ENCODE data around the gene ST13.
"Not testable (repeated sequence)": the region's sequence is repeated elsewhere in the genome, so short reads cannot be mapped to it uniquely, and the experiment has no call there.

The ST13 gene

GRCh38 chr22:40838486-40838885, 18.0 kb downstream of the ST13 start:
- H3K27me3 ChIP-seq (replicated peaks; ENCODE audit: control insufficient read depth, insufficient read depth, low read length): no peaks in the 10 kb centered on the region
- no peak for DNase-seq (ENCODE audit: low read depth)
- no peaks in the 10 kb centered on the region for H3K4me1 ChIP-seq (ENCODE audit: control insufficient read depth, insufficient read depth, low read length)
- H3K9ac ChIP-seq (ENCODE audit: low read length): no peak overlapping the region
- H3K9me3 ChIP-seq (ENCODE audit: control insufficient read depth, low read length): no peaks in the 10 kb centered on the region
- H3K36me3 ChIP-seq (ENCODE audit: control insufficient read depth, insufficient read depth, low read length, severe bottlenecking): peaks cover 97% of the 10 kb centered on the region
- H3K4me3 ChIP-seq (ENCODE audit: low read length): no peak overlapping the region

GRCh38 chr22:40834619-40835018, 21.8 kb downstream of the ST13 start:
- Histone ChIP-seq H3K9ac (ENCODE audit: low read length) (no peak overlapping the region), H3K9me3 (ENCODE audit: control insufficient read depth, low read length) (no peaks in the 10 kb centered on the region), H3K27me3 (replicated peaks; ENCODE audit: control insufficient read depth, insufficient read depth, low read length) (no peaks in the 10 kb centered on the region), H3K4me1 (ENCODE audit: control insufficient read depth, insufficient read depth, low read length) (no peaks in the 10 kb centered on the region), H3K4me3 (ENCODE audit: low read length) (no peak overlapping the region), H3K36me3 (ENCODE audit: control insufficient read depth, insufficient read depth, low read length, severe bottlenecking) (peaks cover 97% of the 10 kb centered on the region)
- DNase-seq (ENCODE audit: low read depth): no peak

GRCh38 chr22:40829131-40829530, 27.3 kb downstream of the ST13 start:
- H3K27me3 ChIP-seq (replicated peaks; ENCODE audit: control insufficient read depth, insufficient read depth, low read length): no peaks in the 10 kb centered on the region
- peaks cover 93% of the 10 kb centered on the region for H3K36me3 ChIP-seq (ENCODE audit: control insufficient read depth, insufficient read depth, low read length, severe bottlenecking)
- no peak overlapping the region for H3K4me3 ChIP-seq (ENCODE audit: low read length)
- H3K9ac ChIP-seq (ENCODE audit: low read length): no peak overlapping the region
- no peak for DNase-seq (ENCODE audit: low read depth)
- H3K9me3 ChIP-seq (ENCODE audit: control insufficient read depth, low read length): no peaks in the 10 kb centered on the region
- H3K4me1 ChIP-seq (ENCODE audit: control insufficient read depth, insufficient read depth, low read length): peaks cover 9% of the 10 kb centered on the region

GRCh38 chr22:40826984-40827741, 29.3 kb downstream of the ST13 start:
- Histone ChIP-seq H3K36me3 (ENCODE audit: control insufficient read depth, insufficient read depth, low read length, severe bottlenecking) (peaks cover 92% of the 10 kb centered on the region), H3K9ac (ENCODE audit: low read length) (no peak overlapping the region), H3K4me3 (ENCODE audit: low read length) (no peak overlapping the region), H3K27me3 (replicated peaks; ENCODE audit: control insufficient read depth, insufficient read depth, low read length) (no peaks in the 10 kb centered on the region), H3K4me1 (ENCODE audit: control insufficient read depth, insufficient read depth, low read length) (peaks cover 9% of the 10 kb centered on the region), H3K9me3 (ENCODE audit: control insufficient read depth, low read length) (no peaks in the 10 kb centered on the region)
- DNase-seq (ENCODE audit: low read depth): no peak

GRCh38 chr22:40826292-40826691, 30.1 kb downstream of the ST13 start:
- not testable (repeated sequence) for H3K27me3 ChIP-seq (replicated peaks; ENCODE audit: control insufficient read depth, insufficient read depth, low read length); H3K4me1 ChIP-seq (ENCODE audit: control insufficient read depth, insufficient read depth, low read length); H3K9ac ChIP-seq (ENCODE audit: low read length); H3K9me3 ChIP-seq (ENCODE audit: control insufficient read depth, low read length); H3K4me3 ChIP-seq (ENCODE audit: low read length); DNase-seq (ENCODE audit: low read depth)
- H3K36me3 ChIP-seq (ENCODE audit: control insufficient read depth, insufficient read depth, low read length, severe bottlenecking): peaks cover 83% of the 10 kb centered on the region

GRCh38 chr22:40823426-40823825, 33.0 kb downstream of the ST13 start:
- peaks cover 19% of the 10 kb centered on the region for H3K4me1 ChIP-seq (ENCODE audit: control insufficient read depth, insufficient read depth, low read length)

GRCh38 chr22:40819599-40820140, 36.8 kb downstream of the ST13 start:
- peak; percentile 70 for DNase-seq (ENCODE audit: low read depth)
- Histone ChIP-seq H3K4me1 (ENCODE audit: control insufficient read depth, insufficient read depth, low read length) (peaks cover 22% of the 10 kb centered on the region), H3K27me3 (replicated peaks; ENCODE audit: control insufficient read depth, insufficient read depth, low read length) (no peaks in the 10 kb centered on the region), H3K36me3 (ENCODE audit: control insufficient read depth, insufficient read depth, low read length, severe bottlenecking) (peaks cover 31% of the 10 kb centered on the region), H3K9ac (ENCODE audit: low read length) (peak overlapping the region; percentile 71), H3K4me3 (ENCODE audit: low read length) (peak overlapping the region; percentile 99), H3K9me3 (ENCODE audit: control insufficient read depth, low read length) (no peaks in the 10 kb centered on the region)

More at GRCh38 chr22:40823426-40823825, 33.0 kb downstream of the ST13 start:
- Histone ChIP-seq H3K27me3 (replicated peaks; ENCODE audit: control insufficient read depth, insufficient read depth, low read length) (no peaks in the 10 kb centered on the region), H3K9ac (ENCODE audit: low read length) (no peak overlapping the region), H3K36me3 (ENCODE audit: control insufficient read depth, insufficient read depth, low read length, severe bottlenecking) (peaks cover 54% of the 10 kb centered on the region), H3K4me3 (ENCODE audit: low read length) (no peak overlapping the region), H3K9me3 (ENCODE audit: control insufficient read depth, low read length) (no peaks in the 10 kb centered on the region)
- no peak for DNase-seq (ENCODE audit: low read depth)

GRCh38 chr22:40818747-40819598, 37.5 kb downstream of the ST13 start, which contains the start of gene SLC25A17:
Gene SLC25A17, minus strand, starts transcription at chr22:40819346. Its CDS starts 98 bp downstream, at chr22:40819248.
- Histone ChIP-seq H3K27me3 (replicated peaks; ENCODE audit: control insufficient read depth, insufficient read depth, low read length) (no peaks in the 10 kb centered on the region), H3K9ac (ENCODE audit: low read length) (peak within 1 kb of the TSS; percentile 99), H3K36me3 (ENCODE audit: control insufficient read depth, insufficient read depth, low read length, severe bottlenecking) (peaks cover 24% of the 10 kb centered on the region), H3K4me3 (ENCODE audit: low read length) (peak within 1 kb of the TSS; percentile 99), H3K4me1 (ENCODE audit: control insufficient read depth, insufficient read depth, low read length) (peaks cover 22% of the 10 kb centered on the region), H3K9me3 (ENCODE audit: control insufficient read depth, low read length) (no peaks in the 10 kb centered on the region)
- peak; percentile 95 for DNase-seq (ENCODE audit: low read depth)

- DNase-seq (ENCODE audit: low read depth): no peak
- Histone ChIP-seq H3K4me1 (ENCODE audit: control insufficient read depth, insufficient read depth, low read length) (peaks cover 22% of the 10 kb centered on the region), H3K36me3 (ENCODE audit: control insufficient read depth, insufficient read depth, low read length, severe bottlenecking) (peaks cover 17% of the 10 kb centered on the region)
These were observed 38.2 kb downstream of the ST13 start for GRCh38 chr22:40818192-40818746.

GRCh38 chr22:40817737-40818136, 38.7 kb downstream of the ST13 start:
- peak overlapping the region; percentile 99 for H3K4me3 ChIP-seq (ENCODE audit: low read length)

More at GRCh38 chr22:40818192-40818746, 38.2 kb downstream of the ST13 start:
- Histone ChIP-seq H3K9ac (ENCODE audit: low read length) (peak overlapping the region; percentile 99), H3K4me3 (ENCODE audit: low read length) (peak overlapping the region; percentile 99), H3K27me3 (replicated peaks; ENCODE audit: control insufficient read depth, insufficient read depth, low read length) (no peaks in the 10 kb centered on the region), H3K9me3 (ENCODE audit: control insufficient read depth, low read length) (no peaks in the 10 kb centered on the region)

GRCh38 chr22:40813912-40814315, 42.5 kb downstream of the ST13 start:
- Histone ChIP-seq H3K4me3 (ENCODE audit: low read length) (no peak overlapping the region), H3K9ac (ENCODE audit: low read length) (no peak overlapping the region), H3K4me1 (ENCODE audit: control insufficient read depth, insufficient read depth, low read length) (peaks cover 14% of the 10 kb centered on the region), H3K9me3 (ENCODE audit: control insufficient read depth, low read length) (no peaks in the 10 kb centered on the region), H3K36me3 (ENCODE audit: control insufficient read depth, insufficient read depth, low read length, severe bottlenecking) (peaks cover 7% of the 10 kb centered on the region), H3K27me3 (replicated peaks; ENCODE audit: control insufficient read depth, insufficient read depth, low read length) (no peaks in the 10 kb centered on the region)
- no peak for DNase-seq (ENCODE audit: low read depth)

More at GRCh38 chr22:40817737-40818136, 38.7 kb downstream of the ST13 start:
- Histone ChIP-seq H3K9ac (ENCODE audit: low read length) (peak overlapping the region; percentile 99), H3K36me3 (ENCODE audit: control insufficient read depth, insufficient read depth, low read length, severe bottlenecking) (peaks cover 12% of the 10 kb centered on the region), H3K9me3 (ENCODE audit: control insufficient read depth, low read length) (no peaks in the 10 kb centered on the region), H3K27me3 (replicated peaks; ENCODE audit: control insufficient read depth, insufficient read depth, low read length) (no peaks in the 10 kb centered on the region), H3K4me1 (ENCODE audit: control insufficient read depth, insufficient read depth, low read length) (peaks cover 22% of the 10 kb centered on the region)
- no peak for DNase-seq (ENCODE audit: low read depth)
